Activated CD4-positive, alpha-beta T cell treated with anti-CD3 and anti-CD28 coated beads, Interleukin-2, amount 50 U/mL, for 16 hours (primary cell): Measurements from ENCODE around the gene CD276.
"Not testable (repeated sequence)": the region's sequence is repeated elsewhere in the genome, so short reads cannot be mapped to it uniquely, and the experiment has no call there.

Source experiments
- DNase-seq: peaks from one replicate; pipeline ENCODE4 v3.0.0-alpha.2; 2020

The CD276 gene

DNA sequence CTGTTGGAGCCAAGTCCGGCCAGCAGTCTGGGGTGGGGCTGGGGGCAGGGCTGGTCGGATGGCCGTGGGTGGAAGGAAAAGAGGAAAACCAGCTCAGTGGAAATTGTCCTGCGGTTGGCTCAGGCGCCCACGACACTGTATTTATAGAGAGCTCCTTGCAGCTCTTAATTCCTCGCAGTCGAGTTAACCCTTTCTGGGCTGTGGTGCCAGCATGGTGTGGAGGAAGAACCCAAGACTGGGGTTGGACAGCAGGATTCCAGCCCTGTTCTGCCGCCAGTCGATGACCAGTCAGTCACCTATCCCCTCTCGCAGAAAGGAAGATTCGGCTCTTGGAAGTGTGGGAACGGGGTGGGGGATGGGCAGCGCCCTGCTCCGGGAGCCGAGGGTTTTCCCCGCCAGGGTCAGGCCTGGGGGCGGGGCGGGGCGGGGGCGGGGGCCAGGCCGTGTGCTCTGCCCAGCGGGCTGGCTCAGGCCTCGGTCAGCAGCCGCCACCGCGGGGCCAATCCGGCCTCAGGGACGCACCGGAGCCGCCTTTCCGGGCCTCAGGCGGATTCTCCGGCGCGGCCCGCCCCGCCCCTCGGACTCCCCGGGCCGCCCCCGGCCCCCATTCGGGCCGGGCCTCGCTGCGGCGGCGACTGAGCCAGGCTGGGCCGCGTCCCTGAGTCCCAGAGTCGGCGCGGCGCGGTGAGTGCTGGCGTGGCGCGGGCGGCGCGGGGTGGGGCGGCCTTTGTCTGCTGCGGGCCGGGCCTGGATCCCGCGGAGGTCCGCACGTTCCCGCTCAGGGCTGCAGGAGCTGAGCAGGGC is at the start of gene CD276:
Gene CD276 (plus strand): TSS at position 607 of the 804 bp plus-strand sequence. CDS start 15,257 bp downstream, outside the sequence.
- no peak for DNase-seq

DNA sequence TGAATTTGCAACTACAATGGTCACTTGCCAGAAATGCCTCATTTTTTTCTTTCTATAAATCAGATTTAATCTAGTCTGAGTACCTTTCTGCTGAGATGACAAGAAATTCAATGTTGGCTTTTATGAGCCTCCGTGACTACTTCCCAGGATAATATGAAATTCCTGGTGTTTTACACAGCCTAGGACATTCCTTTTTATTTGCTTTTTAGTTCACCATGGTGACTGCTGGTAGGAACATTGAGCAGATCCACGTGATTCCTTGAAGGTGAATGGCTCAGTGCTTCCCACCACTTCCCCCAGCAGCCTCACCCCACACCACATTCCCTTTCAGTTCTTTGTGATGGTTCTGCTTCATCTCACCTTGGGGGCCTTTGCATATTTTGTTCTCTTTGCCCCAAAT is 46.7 kb upstream of the CD276 start:
- no peak for DNase-seq

DNA sequence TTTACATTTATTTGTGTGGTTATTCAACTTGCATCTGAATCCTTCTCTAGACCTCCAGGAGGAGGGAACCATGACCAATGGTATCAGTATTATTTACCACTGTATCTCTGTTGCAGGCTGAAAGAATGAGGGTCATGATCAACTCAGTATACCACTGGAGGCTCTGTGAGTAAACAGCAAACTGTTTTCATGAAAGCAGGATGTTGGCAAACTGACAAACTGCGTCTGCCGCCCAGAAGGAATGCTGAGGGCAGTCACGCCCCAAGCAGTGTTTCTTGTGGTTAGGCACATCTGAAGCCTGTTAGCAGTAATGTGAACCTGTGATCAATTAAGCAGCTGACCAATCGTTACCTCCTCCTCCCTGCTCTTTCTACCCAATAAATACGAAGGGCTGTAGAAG is 44.7 kb upstream of the CD276 start:
- not testable (repeated sequence) for DNase-seq

DNA sequence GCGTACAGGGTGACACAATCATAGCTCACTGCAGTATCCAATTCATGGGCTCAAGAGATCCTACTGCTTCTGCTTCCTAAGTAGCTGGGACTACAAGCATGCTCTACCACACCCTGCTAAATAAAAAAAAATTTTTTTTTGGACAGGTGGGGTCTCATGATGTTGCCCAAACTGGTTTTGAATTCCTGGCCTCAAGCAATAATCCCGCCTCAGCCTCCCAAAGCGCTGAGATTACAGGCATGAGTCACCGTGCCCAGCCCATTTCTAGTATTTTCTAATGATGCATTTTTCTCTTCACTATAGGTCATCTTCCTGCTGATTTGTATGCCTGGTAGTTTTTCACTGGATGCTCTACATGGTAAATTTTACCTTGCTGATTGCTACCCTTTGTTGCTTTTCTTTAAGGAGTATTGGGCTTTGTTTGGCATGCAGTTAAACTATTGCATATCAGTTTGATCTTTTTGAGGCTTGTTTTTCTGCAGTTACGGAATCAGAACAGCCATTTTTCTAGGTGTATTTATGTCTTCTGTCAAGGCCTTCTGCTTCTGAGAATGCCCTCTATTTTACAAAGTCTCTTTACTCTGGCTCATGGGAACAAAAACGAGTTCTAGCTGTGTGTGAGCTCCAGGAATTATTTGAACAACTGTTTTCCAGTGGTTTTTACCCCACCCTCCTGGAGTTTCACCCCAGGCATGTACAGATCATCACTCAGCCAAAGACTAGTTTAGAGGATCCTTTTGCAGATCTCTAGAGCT is 36.7 kb upstream of the CD276 start:
- no peak for DNase-seq

DNA sequence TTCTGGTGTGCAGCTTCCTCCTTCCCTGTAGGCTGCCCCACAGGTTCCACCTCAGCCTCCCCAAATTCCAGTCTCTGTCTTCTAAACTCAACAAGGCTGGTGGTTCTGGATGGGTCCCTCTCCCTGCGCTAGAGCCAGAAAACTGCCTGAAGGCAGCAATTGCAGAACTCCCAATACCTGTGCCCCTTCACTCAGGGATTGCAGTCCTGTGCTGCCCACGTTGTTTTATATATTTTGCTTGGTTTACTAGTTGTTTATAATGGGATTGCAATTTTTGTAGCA is 36.2 kb upstream of the CD276 start:
- no peak for DNase-seq

DNA sequence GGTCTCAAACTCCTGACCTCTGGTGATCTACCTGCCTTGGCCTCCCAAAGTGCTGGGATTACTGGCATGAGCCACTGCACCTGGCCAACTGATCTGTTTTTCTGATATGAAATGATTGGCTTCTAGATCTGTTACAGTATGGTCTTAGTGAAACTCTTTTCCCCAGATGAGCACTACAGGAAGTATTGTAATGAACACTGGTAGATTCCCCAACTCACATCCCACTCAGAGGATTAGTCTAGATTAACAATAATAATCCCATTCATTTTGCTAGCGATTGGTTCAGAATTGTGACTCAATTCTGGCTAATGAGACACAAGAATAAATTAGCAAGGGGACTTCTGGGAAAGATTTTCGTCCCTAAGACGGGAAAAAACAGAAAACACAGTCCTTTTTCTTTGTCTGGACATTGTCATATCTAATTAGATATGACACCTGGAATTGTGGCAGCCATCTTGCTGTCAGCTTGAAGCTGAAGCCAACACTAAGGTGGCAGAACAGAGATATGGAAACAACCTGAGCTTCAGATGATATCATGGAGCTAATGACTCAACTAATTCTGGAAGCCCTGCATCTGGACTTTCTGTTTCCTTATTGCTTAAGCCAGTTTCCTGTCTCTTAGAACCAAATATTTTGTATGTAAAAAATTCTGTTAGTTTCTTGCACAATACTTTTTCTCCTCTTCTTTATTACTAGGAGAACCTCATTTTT is 33.6 kb upstream of the CD276 start:
- peak; percentile 62 for DNase-seq

DNA sequence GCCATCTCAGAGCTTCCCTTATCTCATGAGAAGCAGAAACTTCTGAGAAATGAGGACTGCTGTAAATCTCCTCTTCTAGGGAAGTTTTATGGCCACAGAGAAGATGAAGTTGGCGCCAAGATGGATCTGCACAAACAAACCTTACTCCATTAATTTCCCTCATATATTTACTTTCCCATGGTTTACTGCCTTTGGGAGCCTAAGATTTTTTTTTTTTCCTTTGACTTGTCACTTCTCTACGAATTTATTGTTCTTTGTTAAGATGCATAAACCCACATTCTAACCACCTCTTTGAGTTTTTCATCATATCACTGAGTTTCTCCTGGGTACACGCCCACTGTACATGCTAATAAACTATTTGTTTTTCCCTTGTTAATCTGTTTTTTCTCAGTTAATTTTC is 29.5 kb upstream of the CD276 start:
- no peak for DNase-seq

DNA sequence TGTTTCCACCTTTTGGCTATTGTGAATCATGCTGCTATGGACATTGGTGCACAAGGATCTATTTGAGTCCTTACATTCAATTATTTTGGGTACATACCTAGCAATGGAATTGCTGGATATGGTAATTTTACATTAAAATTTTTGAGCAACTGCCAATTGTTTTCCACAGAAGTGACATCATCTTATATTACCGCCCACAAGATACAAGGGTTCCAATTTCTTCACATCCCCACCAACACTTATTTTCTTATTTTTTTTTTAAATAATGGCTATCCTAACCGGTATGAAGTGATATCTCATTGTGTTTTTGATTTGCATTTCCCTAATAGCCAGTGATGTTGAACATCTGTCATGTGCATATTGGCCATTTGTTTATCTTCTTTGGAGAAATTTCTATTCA is 28.5 kb upstream of the CD276 start:
- DNase-seq, result no peak

DNA sequence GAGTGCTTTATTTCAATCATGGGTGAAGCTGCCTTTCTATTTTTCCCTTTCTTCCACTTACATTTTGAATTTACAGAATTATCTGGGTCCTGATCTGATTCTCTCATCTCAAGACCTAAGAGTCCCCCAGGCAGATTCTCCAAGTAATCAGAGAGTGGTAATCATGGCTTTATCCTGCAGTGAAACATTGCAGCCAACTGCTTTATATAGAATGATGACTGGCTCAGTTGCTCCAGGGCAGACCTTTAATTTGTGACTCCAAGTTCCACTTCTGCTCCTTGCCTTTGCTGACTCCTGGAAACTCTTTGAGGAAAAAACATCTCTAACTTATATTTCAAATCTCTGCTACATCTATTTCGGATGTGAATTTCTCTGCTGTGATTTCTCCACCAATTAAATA is 25.5 kb upstream of the CD276 start:
- DNase-seq, result no peak

DNA sequence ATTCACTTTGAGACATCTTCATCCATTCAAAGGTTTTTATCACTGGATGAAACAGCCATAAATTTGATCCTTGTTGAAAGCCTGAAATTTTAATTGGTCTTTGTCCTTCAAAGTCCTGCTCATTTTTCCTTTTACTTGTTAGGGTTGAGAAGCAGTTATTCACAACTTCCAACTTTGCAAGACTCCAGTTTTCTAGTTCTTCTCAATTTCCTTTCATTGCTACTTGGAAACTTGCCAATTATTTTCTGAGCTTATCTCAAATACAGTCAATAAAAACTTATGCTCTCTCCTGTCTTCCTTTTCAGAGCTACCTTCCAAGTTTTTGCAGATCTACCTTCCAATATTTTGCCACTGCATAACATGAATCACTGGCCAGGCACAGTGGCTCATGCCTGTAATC is 23.7 kb upstream of the CD276 start:
- no peak for DNase-seq

DNA sequence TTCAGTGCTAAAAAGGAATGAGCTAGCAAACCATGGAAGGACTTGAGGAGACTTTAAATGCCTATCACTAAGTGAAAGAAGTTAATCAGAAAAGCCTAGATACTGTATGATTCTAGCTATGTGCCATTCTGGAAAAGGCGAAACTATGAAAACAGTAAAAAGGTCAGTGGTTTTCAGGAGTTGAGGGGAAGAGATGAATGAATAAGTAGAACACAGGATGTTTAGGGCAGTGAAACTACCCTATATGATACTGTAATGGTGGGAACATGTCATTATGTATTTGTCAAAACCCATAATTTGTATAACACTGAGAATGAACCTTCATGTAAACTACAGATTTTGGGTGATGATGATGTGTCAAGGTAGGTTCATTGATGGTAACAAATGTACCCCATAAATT is 9.6 kb upstream of the CD276 start:
- no peak for DNase-seq

DNA sequence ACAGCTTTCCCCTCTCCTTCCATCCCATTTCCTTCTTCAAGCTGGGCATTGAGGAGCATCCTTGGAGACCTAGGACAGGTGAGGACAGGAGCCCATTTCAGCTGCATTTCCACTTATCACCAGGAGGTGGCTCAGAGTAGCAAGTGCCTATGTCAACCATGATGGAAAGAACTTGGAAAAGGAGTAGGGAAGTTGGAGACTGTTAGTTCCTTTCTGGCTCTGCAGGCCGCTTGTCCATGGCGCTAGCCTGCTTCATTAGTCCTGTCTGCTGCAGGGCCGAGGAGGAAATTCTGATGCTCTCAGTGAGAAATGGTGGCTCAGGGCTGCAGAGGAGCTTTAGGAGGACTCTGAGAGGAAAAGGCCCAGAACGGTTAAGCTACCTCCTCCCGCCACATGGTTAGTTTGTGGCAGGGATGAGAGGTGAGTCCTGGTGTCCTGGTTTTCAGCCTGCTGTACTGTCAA is 7.0 kb upstream of the CD276 start:
- peak; percentile 52 for DNase-seq

DNA sequence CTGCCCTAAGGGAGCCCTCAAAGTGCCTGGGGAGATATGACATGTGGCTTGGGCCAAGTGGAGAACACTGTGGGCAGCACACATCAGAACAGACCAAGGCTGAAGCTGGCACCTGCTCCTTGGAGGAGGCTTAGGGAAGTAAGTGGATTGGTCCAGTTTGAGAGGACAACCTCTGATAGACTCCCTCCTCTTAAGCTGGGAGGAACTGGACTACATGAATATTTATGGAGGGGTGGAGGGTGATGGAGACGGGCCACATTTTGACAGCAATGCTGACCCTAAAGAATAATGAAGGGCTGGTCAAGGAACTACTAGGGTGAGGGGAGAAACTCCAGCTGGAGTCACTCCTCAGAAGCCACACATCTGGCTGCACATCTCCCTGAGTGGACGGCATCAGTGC is 6.5 kb upstream of the CD276 start:
- no peak for DNase-seq

DNA sequence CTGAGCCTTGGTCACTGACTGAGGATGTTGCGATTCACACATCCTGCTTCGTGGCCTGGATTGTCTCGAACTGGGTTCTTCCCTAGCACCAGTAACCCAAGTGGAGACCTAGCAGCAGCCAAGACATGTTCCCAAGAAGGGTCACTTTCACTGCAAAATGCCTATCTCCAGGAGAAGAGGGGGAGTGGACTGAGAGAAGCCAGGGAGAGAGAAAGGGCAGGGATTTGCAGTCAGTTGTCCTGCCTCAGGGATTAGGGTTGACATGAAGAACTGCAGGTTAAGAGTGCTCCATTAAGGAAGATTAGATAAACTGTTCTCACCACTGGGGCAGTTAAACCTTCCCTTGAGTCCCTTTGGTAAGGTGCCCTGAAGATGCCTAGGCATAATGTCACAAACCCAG is 5.7 kb upstream of the CD276 start:
- DNase-seq, result no peak

DNA sequence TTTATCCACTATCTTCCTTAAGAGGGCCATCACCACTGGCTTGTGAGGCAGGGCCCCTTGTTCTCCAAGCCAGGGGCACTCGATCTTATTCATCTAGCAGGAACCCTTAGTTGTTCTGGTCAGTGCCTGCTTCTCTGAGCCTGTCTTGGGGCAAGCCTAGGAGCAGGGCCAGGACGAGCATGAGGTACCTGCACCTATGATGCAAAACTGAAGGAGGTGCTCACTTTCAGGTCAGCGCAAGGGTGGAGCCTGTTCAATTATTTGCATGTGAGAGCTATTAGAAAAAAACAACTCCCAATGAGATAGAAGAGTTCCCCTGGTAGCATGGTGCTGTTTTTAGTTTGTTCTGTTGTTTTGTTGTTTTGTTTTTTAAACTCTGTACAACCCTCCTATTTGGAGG is 5.0 kb upstream of the CD276 start:
- DNase-seq, result no peak

DNA sequence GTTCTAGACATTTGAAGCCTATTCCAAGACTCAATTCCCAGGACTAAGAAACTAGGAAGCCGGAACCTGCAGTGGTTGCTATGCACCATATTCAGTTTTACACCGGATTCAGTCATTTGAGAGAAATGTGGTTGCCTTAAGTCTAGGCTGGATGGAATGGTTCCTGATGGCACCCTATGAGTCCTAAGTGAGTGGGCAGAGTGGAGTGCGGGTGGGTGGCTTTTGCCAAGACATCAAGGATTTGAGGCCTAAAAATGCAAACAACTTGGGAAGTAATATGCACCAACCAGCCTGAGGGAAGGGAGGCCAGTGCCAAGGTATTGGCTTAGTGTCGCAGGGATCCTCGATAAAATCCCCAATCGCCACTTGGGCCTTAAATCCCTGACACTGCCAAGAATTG is 4.2 kb upstream of the CD276 start:
- DNase-seq, result no peak

DNA sequence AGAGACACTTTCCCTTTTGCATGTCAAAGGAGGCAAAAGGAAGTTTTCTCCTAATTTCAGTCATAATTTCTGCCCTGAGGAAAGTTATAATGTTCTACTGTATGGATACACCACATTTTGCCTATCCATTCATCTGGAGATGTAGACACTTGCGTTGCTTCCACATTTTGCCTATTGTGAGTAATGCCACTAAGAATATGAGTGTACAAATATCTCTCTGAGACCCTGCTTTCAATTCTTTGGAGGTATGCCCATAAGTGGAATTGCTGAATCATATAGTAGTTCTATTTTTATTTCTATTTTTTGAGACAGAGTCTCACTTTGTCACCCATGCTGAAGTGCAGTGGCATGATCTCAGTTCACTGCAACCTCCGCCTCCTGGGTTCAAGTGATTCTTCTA is 3.6 kb upstream of the CD276 start:
- peak; percentile 37 for DNase-seq

DNA sequence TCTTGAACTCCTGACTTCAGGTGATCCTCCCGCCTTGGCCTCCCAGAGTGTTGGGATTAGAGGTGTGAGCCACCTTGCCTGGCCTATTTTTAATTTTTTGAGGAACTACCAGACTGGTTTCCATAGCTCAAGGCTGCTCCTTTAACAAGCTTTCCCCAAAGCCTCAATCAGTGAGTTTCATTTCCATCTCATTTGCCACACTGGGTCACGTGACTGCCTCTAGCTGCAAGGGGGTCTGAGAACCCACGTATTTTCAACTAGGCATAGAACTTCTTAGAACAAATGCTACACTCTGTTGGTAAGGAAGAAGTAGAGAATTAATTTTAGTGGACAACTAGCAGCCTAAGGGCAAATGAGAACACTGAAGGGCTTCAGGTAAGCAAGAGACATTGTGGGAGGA is 3.1 kb upstream of the CD276 start:
- no peak for DNase-seq

DNA sequence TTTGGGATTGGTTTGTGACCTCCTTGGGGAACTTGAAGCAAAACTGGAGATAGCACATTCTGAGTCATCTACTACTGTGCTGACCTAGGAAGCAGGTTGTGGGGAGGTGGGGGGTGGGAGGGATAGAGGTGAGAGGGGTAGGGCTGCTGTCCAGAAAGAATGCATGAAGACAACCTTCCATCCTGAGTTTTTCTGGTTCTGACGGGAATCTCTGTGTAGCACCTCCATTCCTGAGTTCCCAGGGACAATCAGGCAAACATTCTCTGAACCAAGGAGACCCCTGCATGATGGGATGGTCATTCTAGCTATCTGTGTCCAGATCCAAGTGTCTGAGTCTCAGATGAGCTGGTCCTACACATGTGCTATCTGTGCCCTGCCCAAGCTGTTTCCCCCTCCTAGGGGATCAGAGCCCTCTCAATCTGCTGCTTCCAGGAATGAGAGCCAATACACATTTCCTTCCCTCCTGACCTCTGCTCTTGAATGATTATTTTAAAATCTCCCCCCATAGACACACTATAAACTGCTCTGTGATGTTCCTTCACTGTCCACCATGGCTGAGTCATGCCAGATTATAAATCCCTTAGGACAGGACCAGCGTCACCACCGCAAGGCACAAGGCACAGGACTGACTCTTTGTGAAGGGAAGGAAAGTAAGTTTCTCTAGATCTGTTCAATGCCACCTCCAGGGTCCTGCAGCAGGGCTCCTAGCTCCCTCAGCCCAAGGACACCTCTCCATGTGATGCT is 2.2 kb upstream of the CD276 start:
- no peak for DNase-seq

DNA sequence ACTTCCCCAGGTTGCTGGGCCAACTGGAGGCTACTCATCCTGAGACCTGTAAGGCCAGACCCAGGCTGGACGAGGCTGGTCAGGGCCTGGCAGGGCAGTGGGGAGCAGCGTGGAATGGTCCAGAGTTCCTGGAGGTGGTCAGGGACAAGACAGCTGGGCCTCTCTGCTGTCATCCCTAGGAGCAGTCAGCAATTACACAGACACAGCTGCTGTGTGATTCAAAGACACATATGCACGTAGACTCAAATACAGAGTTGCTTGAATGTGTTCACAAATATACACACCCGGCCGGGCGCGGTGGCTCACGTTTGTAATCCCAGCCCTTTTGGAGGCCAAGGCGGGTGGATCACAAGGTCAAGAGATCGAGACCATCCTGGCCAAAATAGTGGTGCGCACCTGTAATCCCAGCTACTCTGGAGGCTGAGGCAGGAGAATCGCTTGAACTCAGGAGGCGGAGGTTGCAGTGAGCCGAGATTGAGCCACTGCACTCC is 1.5 kb upstream of the CD276 start:
- DNase-seq, result no peak

DNA sequence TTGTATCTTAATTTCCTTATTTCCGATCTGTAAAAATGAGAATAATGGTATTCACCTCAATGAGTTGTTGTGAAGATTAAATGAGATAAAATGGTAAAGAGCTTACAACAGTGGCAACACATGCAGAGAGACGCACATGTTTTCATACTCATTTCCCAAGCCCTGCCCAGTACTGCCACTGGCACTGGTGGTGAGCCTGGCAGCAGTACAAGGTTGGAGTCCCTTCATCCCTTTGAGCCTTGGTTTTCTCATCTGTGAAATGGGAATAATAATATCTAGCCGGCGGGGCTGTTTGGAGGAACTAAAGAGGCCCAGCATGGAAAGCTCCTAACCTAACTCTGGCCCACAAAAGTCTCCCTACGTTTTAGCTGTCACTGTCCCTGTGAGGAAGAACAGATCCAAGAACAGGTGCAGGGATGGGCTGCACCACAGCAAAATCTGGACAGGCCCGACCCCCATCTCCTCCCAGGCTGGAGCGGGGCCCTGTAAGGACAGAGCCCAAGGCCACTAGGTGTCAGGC is 866 bp upstream of the CD276 start:
- DNase-seq, result no peak

DNA sequence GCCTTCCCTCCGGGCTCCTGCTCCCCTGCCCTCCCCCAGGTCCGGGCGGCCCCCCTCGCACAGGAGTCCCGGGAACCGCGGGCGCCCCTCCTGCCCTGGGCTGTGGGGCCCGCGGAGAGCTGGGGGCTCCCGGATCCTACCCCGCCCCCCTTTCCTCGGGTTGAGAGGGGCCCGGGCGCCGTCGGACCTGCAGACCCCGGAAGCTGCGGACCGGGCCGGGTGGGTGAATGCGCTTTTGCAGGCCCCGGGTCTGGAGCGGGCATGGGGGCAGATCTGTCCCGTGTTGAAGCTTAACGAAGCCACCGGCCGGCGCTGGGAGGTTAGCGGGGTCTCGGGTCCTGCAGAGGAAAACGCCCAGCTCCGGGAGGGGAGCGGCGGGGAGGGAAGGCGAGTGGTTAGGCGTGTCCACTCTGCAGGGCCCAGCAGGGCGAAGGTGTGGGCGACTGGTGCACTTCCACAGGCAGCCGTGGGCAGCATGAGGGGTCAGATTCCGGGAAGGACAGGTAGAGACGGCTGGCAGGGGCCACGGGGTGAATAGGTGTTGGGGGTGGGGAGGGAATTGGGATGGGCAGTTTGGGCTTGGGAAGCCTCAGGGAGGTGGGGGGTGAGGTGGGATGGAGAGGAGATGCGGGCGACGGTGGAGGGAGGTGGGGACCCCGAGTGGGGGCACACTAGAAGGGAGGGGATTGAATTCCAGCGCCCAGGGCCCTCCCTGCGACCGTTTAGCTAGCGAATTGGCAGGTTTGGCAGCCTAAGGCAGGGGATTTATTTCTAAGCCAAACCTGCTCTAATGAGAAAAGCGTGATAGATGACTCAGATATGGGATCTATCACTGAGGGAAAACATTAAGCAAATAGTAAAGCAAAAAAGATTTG is 635 bp downstream of the CD276 start:
- DNase-seq, result no peak
